Breast epithelium (tissue), 3 donors: ENCODE measurements around the gene SYT14.
"Not testable (repeated sequence)": the region's sequence is repeated elsewhere in the genome, so short reads cannot be mapped to it uniquely, and the experiment has no call there.

ENCODE experiments used
- CTCF ChIP-seq, 3 donors: fragments of 450-650 bp; IDR thresholded peaks; one replicate each; pipeline ENCODE4 v1.5.1; 2016 to 2017; ENCODE audit warnings: antibody characterized with exemption in 3 of 3, mild to moderate bottlenecking in 3 of 3, moderate library complexity in 3 of 3
- POLR2AphosphoS5 ChIP-seq, 3 donors: sonication (generic); formaldehyde crosslinking; IDR thresholded peaks; one replicate each; pipeline ENCODE4 v1.6.1; 2017; ENCODE audit warnings: antibody characterized with exemption in 3 of 3

GRCh38 chr1:209919637-209920036 lies 18.4 kb upstream of the SYT14 start:
- not testable (repeated sequence) for TF ChIP-seq CTCF, POLR2AphosphoS5 (IDR thresholded peaks at IDR 0.05)
